A549 treated with Mapracorat at 1 μM for 4 hours (cell line): ENCODE results near the gene POLDIP3. TPM values are rescaled to one million over a fixed set of nuclear protein-coding genes. Genes with fewer than 3 reads are reported as not detected.

ENCODE experiments used
- total RNA-seq: library from RNA; stranded (reverse); fragments of 200-300 nt; extraction: Qiagen RNA extraction; gene quantifications from 5 replicates; pipeline ENCODE4 v1.2.3, GENCODE V29; 2022

POLDIP3 gene, protein sequence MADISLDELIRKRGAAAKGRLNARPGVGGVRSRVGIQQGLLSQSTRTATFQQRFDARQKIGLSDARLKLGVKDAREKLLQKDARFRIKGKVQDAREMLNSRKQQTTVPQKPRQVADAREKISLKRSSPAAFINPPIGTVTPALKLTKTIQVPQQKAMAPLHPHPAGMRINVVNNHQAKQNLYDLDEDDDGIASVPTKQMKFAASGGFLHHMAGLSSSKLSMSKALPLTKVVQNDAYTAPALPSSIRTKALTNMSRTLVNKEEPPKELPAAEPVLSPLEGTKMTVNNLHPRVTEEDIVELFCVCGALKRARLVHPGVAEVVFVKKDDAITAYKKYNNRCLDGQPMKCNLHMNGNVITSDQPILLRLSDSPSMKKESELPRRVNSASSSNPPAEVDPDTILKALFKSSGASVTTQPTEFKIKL
- 34.8 to 40.7 TPM (median 38.9 TPM) in 5 replicates for total RNA-seq

DNA sequence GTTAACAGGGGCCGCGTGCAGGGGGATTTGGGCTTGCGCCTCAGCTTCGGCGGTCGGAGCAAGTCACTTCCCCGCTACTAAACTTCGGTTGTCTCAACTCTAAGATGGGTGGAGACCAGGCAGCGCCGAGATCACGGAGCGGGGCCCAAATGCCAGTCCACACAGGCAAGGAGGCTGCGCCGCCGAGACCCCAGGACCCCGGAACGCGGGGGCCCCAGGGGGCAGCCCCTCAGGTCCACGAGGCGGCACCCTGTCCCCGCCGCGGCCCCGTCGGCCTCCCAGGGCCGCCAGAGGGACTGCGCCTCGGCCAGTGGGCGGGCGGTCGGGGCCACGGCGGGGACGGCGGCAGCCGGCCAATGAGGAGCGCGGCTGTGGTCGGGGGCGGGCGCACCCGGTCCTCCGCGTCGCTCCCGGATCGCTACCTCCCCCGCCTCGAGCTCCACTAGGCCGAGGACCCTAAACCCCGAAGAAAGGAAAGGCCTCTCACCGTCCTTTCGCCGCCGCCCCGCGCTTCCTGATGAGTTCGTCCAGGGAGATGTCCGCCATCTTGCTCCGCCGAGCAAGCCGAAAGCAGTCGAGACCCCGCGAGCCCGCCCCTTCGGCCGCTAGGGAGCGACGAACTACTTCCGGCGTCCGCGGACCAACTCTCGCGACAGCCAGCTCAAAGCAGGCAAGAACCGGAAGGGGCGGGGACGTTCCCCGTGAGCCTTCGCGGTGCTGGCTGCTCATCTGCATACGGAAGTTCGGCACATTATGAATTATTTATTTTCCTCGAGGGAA, at the start of gene POLDIP3:
POLDIP3 (minus strand) TSS at position 572 of the 780 bp plus-strand sequence; CDS start at position 546, 26 bp downstream.

DNA sequence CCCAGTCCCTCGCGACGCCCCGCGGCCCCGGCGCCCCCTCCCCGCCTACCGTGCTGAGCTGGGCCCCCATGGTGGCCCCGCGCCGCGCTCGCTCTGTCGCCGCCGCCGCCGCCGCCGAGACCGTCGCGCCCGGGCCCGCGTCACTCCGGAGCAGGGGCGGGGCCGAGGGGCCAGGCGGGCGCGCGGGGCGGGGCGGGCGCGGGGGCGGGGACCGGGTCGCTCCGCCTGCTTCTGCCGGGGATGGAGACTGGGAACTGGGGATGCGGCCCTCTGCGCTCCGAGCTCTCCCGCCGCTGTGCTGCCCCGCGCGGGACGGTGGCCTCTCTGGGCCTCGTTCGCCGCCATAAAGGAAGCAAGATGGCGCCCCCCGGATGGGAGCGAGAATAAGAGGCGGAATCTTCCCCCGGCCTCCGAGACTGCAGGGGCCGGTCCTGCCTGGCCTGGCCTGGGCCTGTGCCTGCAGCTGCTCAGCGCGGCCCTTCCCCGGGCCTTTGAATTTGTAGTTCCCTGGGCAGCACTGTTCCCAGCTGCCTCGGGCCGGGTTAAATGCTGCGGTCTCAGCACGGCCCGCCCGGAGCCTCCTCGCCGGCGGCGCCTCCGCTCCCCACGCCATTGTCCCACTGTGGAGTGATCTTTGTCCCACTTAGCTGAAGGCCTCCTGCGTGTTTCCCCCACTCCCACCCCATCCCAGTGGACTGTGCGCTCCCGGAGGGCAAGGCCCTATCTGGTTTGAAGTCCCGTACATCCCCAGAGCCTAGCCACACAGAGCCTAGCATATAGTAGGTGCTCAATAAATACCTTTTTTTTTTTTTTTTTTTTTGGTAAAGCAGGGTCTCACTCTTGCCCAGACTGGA, 34.8 kb upstream of the POLDIP3 start, which contains the start of gene CYB5R3:
CYB5R3 (minus strand) TSS at position 147 of the 854 bp plus-strand sequence; CDS start at position 70, 77 bp downstream.

DNA sequence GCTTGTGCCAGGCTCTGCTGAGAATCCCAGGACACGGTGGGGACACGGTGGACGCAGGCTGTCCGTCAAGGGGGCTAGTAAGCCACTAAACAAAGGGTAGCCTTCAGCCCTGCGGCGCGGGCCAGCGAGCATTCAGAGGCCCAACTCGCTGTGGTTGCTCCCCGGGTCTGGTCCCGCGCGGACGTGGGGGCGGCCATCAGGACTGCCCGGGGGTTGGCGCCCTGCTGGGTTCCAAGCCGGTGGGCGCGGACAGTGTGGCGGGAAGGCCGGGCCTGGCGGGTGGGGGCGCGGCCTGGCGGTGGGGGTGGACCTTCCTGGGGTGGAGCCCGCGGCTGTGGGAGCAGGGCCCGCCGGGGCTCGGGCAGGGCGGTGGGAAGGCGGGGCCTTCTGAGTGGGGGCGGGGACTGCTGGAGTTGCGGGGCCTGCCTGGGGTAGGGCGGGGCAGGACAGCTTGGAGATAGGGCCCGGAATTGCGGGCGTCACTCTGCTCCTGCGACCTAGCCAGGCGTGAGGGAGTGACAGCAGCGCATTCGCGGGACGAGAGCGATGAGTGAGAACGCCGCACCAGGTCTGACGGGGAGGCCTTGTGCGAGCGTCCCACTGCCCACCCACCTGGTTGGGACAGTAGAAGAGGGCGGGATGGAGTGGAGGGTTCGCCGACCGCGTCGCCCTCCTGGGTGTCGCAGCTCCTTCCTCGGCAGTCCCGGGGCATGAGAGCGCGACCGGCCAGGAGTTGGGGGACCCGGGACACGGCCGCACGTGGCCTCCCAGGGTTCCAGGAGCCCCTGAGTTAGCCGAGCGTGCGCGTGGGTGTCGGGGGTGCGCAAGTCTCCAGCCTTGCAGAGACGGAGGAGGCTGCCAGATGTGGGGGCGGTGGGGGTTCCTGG, 61.0 kb downstream of the POLDIP3 start, which contains the start of gene SERHL2:
SERHL2 (plus strand) TSS at position 482 of the 887 bp plus-strand sequence; CDS start at position 547, 65 bp downstream.

Other genes starting within 250 kb of the POLDIP3 start
- gene NFAM1, start 182.5 kb downstream of the POLDIP3 start, total RNA-seq = not detected in 5 replicates
- 46.3 to 60.8 TPM (median 56.5 TPM) in 5 replicates for gene RRP7A, start 95.1 kb downstream of the POLDIP3 start, total RNA-seq
- 0.28 to 0.56 TPM (median 0.29 TPM) in 5 replicates for gene SERHL2, start 60.9 kb downstream of the POLDIP3 start, total RNA-seq
- gene ATP5MGL, start 25.7 kb upstream of the POLDIP3 start, total RNA-seq = not detected in 5 replicates
- 96.6 to 124 TPM (median 116 TPM) in 5 replicates for gene CYB5R3, start 34.5 kb upstream of the POLDIP3 start, total RNA-seq
- gene A4GALT, start 106.0 kb upstream of the POLDIP3 start, total RNA-seq = 14.4 to 25.8 TPM (median 22.1 TPM) in 5 replicates
- gene ARFGAP3, start 242.4 kb upstream of the POLDIP3 start, total RNA-seq = 18.7 to 23.2 TPM (median 22.4 TPM) in 5 replicates